Measurements from ENCODE around the gene CAMTA1.

DNA sequence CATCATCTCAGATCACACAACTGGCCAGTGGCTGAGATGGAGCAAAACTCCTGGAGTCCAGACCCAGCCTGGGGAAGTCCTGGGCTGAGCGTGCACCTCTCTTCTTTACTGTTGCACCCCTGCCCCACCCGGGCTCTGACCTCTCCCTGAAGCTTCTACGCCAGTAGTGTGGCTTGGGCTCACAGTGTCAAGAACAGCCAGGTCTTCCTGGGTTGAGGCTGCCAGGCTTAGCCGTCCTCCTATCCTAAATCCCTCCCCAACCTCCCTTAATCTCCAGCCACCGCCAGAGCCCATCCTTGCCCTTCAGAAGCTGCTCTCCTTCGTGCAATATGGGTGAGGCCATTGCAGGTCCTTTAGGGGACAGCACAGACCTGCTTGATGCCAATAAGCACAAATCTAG, 586.7 kb downstream of the CAMTA1 start:
- TF ChIP-seq BACH2 (CRISPR knock-in tag; IDR thresholded peaks at IDR 0.05; ENCODE audit: borderline replicate concordance) (no peak), SNAI2 (CRISPR knock-in tag; IDR thresholded peaks at IDR 0.05) (no peak), ZC3H10 (CRISPR knock-in tag; IDR thresholded peaks at IDR 0.05) (no peak), ARNTL (CRISPR knock-in tag; IDR thresholded peaks at IDR 0.05; ENCODE audit: borderline replicate concordance, low read depth) (no peak), PPARA (CRISPR knock-in tag; IDR thresholded peaks at IDR 0.05; ENCODE audit: borderline replicate concordance) (no peak), ZNF565 (CRISPR knock-in tag; conservative IDR thresholded peaks at IDR 0.05; ENCODE audit: low read depth) (no peak), TCF4 (CRISPR knock-in tag; IDR thresholded peaks at IDR 0.05; ENCODE audit: borderline replicate concordance) (no peak)
- TF ChIP-seq, protein P1, sequence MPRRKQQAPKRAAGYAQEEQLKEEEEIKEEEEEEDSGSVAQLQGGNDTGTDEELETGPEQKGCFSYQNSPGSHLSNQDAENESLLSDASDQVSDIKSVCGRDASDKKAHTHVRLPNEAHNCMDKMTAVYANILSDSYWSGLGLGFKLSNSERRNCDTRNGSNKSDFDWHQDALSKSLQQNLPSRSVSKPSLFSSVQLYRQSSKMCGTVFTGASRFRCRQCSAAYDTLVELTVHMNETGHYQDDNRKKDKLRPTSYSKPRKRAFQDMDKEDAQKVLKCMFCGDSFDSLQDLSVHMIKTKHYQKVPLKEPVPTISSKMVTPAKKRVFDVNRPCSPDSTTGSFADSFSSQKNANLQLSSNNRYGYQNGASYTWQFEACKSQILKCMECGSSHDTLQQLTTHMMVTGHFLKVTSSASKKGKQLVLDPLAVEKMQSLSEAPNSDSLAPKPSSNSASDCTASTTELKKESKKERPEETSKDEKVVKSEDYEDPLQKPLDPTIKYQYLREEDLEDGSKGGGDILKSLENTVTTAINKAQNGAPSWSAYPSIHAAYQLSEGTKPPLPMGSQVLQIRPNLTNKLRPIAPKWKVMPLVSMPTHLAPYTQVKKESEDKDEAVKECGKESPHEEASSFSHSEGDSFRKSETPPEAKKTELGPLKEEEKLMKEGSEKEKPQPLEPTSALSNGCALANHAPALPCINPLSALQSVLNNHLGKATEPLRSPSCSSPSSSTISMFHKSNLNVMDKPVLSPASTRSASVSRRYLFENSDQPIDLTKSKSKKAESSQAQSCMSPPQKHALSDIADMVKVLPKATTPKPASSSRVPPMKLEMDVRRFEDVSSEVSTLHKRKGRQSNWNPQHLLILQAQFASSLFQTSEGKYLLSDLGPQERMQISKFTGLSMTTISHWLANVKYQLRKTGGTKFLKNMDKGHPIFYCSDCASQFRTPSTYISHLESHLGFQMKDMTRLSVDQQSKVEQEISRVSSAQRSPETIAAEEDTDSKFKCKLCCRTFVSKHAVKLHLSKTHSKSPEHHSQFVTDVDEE (CRISPR knock-in tag; IDR thresholded peaks at IDR 0.05): no peak
- TF ChIP-seq, protein P2, sequence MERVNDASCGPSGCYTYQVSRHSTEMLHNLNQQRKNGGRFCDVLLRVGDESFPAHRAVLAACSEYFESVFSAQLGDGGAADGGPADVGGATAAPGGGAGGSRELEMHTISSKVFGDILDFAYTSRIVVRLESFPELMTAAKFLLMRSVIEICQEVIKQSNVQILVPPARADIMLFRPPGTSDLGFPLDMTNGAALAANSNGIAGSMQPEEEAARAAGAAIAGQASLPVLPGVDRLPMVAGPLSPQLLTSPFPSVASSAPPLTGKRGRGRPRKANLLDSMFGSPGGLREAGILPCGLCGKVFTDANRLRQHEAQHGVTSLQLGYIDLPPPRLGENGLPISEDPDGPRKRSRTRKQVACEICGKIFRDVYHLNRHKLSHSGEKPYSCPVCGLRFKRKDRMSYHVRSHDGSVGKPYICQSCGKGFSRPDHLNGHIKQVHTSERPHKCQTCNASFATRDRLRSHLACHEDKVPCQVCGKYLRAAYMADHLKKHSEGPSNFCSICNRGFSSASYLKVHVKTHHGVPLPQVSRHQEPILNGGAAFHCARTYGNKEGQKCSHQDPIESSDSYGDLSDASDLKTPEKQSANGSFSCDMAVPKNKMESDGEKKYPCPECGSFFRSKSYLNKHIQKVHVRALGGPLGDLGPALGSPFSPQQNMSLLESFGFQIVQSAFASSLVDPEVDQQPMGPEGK (CRISPR knock-in tag; IDR thresholded peaks at IDR 0.05; ENCODE audit: borderline replicate concordance): no peak
